GM23338 (cell line): ENCODE data around the gene NFYA. TPM values are rescaled to one million over a fixed set of nuclear protein-coding genes. Genes with fewer than 3 reads are reported as not detected.

Source experiments
- ATAC-seq: fragments of 200-7000 bp; cut with Tn5 transposase; 3 replicates; pipeline ENCODE4 v1.9.1; 2020
- DNase-seq: peaks from one replicate; pipeline ENCODE4 v3.0.0-alpha.2; 2015; ENCODE audit warnings: low spot score
- H2AFZ ChIP-seq: fragments of 200-600 bp; sonication (generic); 2 replicates; pipeline ENCODE4 v1.8.0; 2016; ENCODE audit warnings: antibody characterized with exemption, mild to moderate bottlenecking, moderate library complexity
- H3F3A ChIP-seq: fragments of 200-600 bp; sonication (generic); replicated peaks from 2 replicates; pipeline ENCODE4 v1.8.0; 2017; ENCODE audit warnings: antibody characterized with exemption, mixed run types, low read depth
- H3K27ac ChIP-seq: fragments of 200-600 bp; sonication (generic); 2 replicates; pipeline ENCODE4 v1.6.1; 2016; ENCODE audit warnings: low read depth
- H3K27me3 ChIP-seq: fragments of 200-600 bp; sonication (generic); 2 replicates; pipeline ENCODE4 v1.8.0; 2016; ENCODE audit warnings: mild to moderate bottlenecking, mixed run types, moderate library complexity; ENCODE audit not compliant: insufficient read depth
- H3K36me3 ChIP-seq: fragments of 200-600 bp; sonication (generic); 2 replicates; pipeline ENCODE4 v1.8.0; 2016; ENCODE audit warnings: mild to moderate bottlenecking; ENCODE audit not compliant: insufficient read depth
- H3K4me1 ChIP-seq: fragments of 200-600 bp; sonication (generic); 2 replicates; pipeline ENCODE4 v1.8.0; 2016; ENCODE audit warnings: mild to moderate bottlenecking, moderate library complexity; ENCODE audit not compliant: insufficient read depth
- H3K4me2 ChIP-seq: fragments of 200-600 bp; sonication (generic); 2 replicates; pipeline ENCODE4 v1.7.1; 2017; ENCODE audit warnings: mixed run types
- H3K4me3 ChIP-seq: fragments of 200-600 bp; sonication (generic); 2 replicates; pipeline ENCODE4 v1.6.1; 2016; ENCODE audit warnings: mixed run types
- H3K79me2 ChIP-seq: fragments of 200-600 bp; sonication (generic); replicated peaks from 2 replicates; pipeline ENCODE4 v1.8.0; 2017; ENCODE audit warnings: mild to moderate bottlenecking; ENCODE audit not compliant: insufficient read depth
- H3K9me2 ChIP-seq: fragments of 200-600 bp; sonication (generic); 2 replicates; pipeline ENCODE4 v1.8.0; 2017; ENCODE audit not compliant: insufficient read depth
- H4K20me1 ChIP-seq: fragments of 200-600 bp; sonication (generic); replicated peaks from 2 replicates; pipeline ENCODE4 v1.8.0; 2017; ENCODE audit warnings: mild to moderate bottlenecking; ENCODE audit not compliant: insufficient read depth
- H3K27ac Mint-ChIP-seq: 2 replicates; pipeline ENCODE4 v1.8.0; 2020; ENCODE audit warnings: inconsistent platforms, mild to moderate bottlenecking, moderate library complexity, mixed read lengths
- H3K27me3 Mint-ChIP-seq: 3 replicates; pipeline ENCODE4 v1.8.0; 2022; ENCODE audit warnings: low read depth, mild to moderate bottlenecking, moderate library complexity, mixed read lengths, inconsistent platforms; ENCODE audit not compliant: insufficient read depth, poor library complexity
- H3K36me3 Mint-ChIP-seq: 3 replicates; pipeline ENCODE4 v1.8.0; 2021; ENCODE audit warnings: low read depth, mild to moderate bottlenecking, inconsistent platforms, moderate library complexity, mixed read lengths
- H3K4me1 Mint-ChIP-seq: 3 replicates; pipeline ENCODE4 v1.8.0; 2020; ENCODE audit warnings: mild to moderate bottlenecking, inconsistent platforms, mixed read lengths
- H3K4me3 Mint-ChIP-seq: 3 replicates; pipeline ENCODE4 v1.8.0; 2021; ENCODE audit warnings: moderate library complexity, mild to moderate bottlenecking, inconsistent platforms, mixed read lengths
- H3K9me3 Mint-ChIP-seq: 3 replicates; pipeline ENCODE4 v1.8.0; 2020; ENCODE audit warnings: moderate library complexity, mild to moderate bottlenecking, inconsistent platforms, mixed read lengths
- CREB1 ChIP-seq: fragments of 250-450 bp; sonication (Bioruptor Pico); IDR thresholded peaks from 2 replicates; pipeline ENCODE4 v1.5.0; 2020; ENCODE audit warnings: low read depth, mild to moderate bottlenecking, moderate library complexity
- EZH2 ChIP-seq: fragments of 200-600 bp; sonication (generic); IDR thresholded peaks from one replicate; pipeline ENCODE4 v1.8.0; 2017; ENCODE audit warnings: antibody characterized with exemption, mild to moderate bottlenecking, low read depth; ENCODE audit not compliant: unreplicated experiment
- EZH2phosphoT487 ChIP-seq: fragments of 200-600 bp; sonication (generic); IDR thresholded peaks from one replicate; pipeline ENCODE4 v1.8.1; 2018; ENCODE audit warnings: antibody characterized with exemption; ENCODE audit not compliant: unreplicated experiment
- JUNB ChIP-seq: IDR thresholded peaks from one replicate; pipeline ENCODE4 v1.6.1; 2016; ENCODE audit warnings: antibody characterized with exemption; ENCODE audit not compliant: unreplicated experiment
- NANOG ChIP-seq: IDR thresholded peaks from 2 replicates; pipeline ENCODE4 v1.6.1; 2016; ENCODE audit warnings: antibody characterized with exemption, borderline replicate concordance
- POLR2AphosphoS5 ChIP-seq: IDR thresholded peaks from 2 replicates; pipeline ENCODE4 v1.6.1; 2016; ENCODE audit warnings: antibody characterized with exemption, low read depth
- STAT1 ChIP-seq: IDR thresholded peaks from one replicate; pipeline ENCODE4 v1.6.1; 2016; ENCODE audit warnings: antibody characterized with exemption; ENCODE audit not compliant: unreplicated experiment
- ZNF114 ChIP-seq: fragments of 250-450 bp; sonication (Bioruptor Pico); IDR thresholded peaks from 2 replicates; pipeline ENCODE4 v1.5.0; 2020; ENCODE audit warnings: mild to moderate bottlenecking, moderate library complexity
- ZNF331 ChIP-seq: fragments of 250-450 bp; sonication (Bioruptor Pico); IDR thresholded peaks from 2 replicates; pipeline ENCODE4 v1.5.0; 2020; ENCODE audit warnings: low read depth, mild to moderate bottlenecking, moderate library complexity
- polyA plus RNA-seq: library from polyadenylated mRNA; unstranded; fragments of >200 nt; fragmentation: Nextera tagmentation; extraction: Ambion mirVana; gene quantifications from 2 replicates; pipeline ENCODE4 v1.2.1, GENCODE V29; 2016
- total RNA-seq: library from RNA; depleted of rRNA; stranded (reverse); fragments of >200 nt; shearing (Covaris generic); gene quantifications from 2 replicates; pipeline ENCODE4 v1.2.3, GENCODE V29; 2014
- TF ChIP-seq, protein P1 (sequence below), 2 experiments: fragments of 200-600 bp in 1 of 2; sonication (generic) in 1 of 2; conservative IDR thresholded peaks; 2 replicates each; pipeline versions ENCODE4 v1.5.1 to v1.6.1; 2016 to 2017; ENCODE audit warnings: antibody characterized with exemption in 2 of 2, low read depth in 2 of 2, mild to moderate bottlenecking in 2 of 2, moderate library complexity in 1 of 2
- TF ChIP-seq, protein P2 (sequence below): IDR thresholded peaks from 2 replicates; pipeline ENCODE4 v1.6.1; 2016; ENCODE audit warnings: antibody characterized with exemption
- TF ChIP-seq, protein P3 (sequence below): IDR thresholded peaks from one replicate; pipeline ENCODE4 v1.6.1; 2018; ENCODE audit warnings: antibody characterized with exemption; ENCODE audit not compliant: unreplicated experiment

NFYA gene
- total and polyA plus RNA-seq, 2 experiments from 2014 or later: 10.8 to 39.1 TPM

DNA sequence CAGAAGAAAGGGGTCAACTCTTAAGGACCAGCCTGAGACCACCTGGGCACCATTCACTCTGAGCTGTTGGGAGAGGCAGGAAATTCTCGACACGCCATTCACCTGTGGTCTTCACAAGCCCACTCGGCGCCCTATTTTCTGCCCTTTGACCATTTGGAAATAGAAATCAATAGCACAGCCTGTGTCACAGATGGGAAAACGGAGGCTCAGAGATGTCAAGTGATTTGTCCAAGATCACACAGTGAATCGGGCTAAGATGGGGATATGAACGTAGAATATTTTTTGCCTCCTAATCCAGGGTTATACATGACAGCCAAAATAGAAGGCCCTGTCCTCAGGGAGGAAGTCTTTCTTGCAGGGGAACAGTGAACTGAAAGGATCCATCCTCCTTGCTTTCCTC lies 22.8 kb upstream of the NFYA start:
- no peak for DNase-seq
- Mint-ChIP-seq H3K27ac (no peak overlapping the region), H3K4me3 (no peak overlapping the region)

More for the DNA sequence above, 22.8 kb upstream of the NFYA start:
- H3K79me2 ChIP-seq: no peaks in the 10 kb centered on the region
- H3F3A ChIP-seq: no peaks in the 10 kb centered on the region
- Mint-ChIP-seq H3K27me3 (peaks cover 4% of the 10 kb centered on the region), H3K36me3 (no peaks in the 10 kb centered on the region), H3K9me3 (no peaks in the 10 kb centered on the region), H3K4me1 (peaks cover 19% of the 10 kb centered on the region)
- no peak overlapping the region for H3K4me2 ChIP-seq
- no peaks in the 10 kb centered on the region for H3K36me3 ChIP-seq
- no peak overlapping the region for H2AFZ ChIP-seq
- no peak overlapping the region for H3K27ac ChIP-seq
- H4K20me1 ChIP-seq: no peaks in the 10 kb centered on the region
- ATAC-seq: no peak
- no peak overlapping the region for H3K4me3 ChIP-seq
- peaks cover 12% of the 10 kb centered on the region for H3K4me1 ChIP-seq
- no peaks in the 10 kb centered on the region for H3K27me3 ChIP-seq
- H3K9me2 ChIP-seq: no peaks in the 10 kb centered on the region
- TF ChIP-seq, protein P1, sequence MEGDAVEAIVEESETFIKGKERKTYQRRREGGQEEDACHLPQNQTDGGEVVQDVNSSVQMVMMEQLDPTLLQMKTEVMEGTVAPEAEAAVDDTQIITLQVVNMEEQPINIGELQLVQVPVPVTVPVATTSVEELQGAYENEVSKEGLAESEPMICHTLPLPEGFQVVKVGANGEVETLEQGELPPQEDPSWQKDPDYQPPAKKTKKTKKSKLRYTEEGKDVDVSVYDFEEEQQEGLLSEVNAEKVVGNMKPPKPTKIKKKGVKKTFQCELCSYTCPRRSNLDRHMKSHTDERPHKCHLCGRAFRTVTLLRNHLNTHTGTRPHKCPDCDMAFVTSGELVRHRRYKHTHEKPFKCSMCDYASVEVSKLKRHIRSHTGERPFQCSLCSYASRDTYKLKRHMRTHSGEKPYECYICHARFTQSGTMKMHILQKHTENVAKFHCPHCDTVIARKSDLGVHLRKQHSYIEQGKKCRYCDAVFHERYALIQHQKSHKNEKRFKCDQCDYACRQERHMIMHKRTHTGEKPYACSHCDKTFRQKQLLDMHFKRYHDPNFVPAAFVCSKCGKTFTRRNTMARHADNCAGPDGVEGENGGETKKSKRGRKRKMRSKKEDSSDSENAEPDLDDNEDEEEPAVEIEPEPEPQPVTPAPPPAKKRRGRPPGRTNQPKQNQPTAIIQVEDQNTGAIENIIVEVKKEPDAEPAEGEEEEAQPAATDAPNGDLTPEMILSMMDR (conservative IDR thresholded peaks at IDR 0.05; ENCODE audit: low read depth in 2 of 2): no peak
- TF ChIP-seq POLR2AphosphoS5: no peak
- no peak for TF ChIP-seq STAT1
- TF ChIP-seq, protein P2, sequence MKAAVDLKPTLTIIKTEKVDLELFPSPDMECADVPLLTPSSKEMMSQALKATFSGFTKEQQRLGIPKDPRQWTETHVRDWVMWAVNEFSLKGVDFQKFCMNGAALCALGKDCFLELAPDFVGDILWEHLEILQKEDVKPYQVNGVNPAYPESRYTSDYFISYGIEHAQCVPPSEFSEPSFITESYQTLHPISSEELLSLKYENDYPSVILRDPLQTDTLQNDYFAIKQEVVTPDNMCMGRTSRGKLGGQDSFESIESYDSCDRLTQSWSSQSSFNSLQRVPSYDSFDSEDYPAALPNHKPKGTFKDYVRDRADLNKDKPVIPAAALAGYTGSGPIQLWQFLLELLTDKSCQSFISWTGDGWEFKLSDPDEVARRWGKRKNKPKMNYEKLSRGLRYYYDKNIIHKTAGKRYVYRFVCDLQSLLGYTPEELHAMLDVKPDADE: no peak
- no peak for TF ChIP-seq ZNF331 (CRISPR knock-in tag)
- TF ChIP-seq JUNB: no peak
- TF ChIP-seq, protein P3, sequence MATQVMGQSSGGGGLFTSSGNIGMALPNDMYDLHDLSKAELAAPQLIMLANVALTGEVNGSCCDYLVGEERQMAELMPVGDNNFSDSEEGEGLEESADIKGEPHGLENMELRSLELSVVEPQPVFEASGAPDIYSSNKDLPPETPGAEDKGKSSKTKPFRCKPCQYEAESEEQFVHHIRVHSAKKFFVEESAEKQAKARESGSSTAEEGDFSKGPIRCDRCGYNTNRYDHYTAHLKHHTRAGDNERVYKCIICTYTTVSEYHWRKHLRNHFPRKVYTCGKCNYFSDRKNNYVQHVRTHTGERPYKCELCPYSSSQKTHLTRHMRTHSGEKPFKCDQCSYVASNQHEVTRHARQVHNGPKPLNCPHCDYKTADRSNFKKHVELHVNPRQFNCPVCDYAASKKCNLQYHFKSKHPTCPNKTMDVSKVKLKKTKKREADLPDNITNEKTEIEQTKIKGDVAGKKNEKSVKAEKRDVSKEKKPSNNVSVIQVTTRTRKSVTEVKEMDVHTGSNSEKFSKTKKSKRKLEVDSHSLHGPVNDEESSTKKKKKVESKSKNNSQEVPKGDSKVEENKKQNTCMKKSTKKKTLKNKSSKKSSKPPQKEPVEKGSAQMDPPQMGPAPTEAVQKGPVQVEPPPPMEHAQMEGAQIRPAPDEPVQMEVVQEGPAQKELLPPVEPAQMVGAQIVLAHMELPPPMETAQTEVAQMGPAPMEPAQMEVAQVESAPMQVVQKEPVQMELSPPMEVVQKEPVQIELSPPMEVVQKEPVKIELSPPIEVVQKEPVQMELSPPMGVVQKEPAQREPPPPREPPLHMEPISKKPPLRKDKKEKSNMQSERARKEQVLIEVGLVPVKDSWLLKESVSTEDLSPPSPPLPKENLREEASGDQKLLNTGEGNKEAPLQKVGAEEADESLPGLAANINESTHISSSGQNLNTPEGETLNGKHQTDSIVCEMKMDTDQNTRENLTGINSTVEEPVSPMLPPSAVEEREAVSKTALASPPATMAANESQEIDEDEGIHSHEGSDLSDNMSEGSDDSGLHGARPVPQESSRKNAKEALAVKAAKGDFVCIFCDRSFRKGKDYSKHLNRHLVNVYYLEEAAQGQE: no peak
- TF ChIP-seq NANOG: no peak
- TF ChIP-seq EZH2: no peak
- TF ChIP-seq EZH2phosphoT487: no peak
- TF ChIP-seq CREB1 (CRISPR knock-in tag): no peak
- TF ChIP-seq ZNF114 (CRISPR knock-in tag): no peak
